Nephron (organoid): Measurements from ENCODE around the gene SDHC.

Source experiments
- H3K27ac Mint-ChIP-seq, 3 experiments: 2 replicates each; pipeline ENCODE4 v1.8.0; 2020; ENCODE audit warnings: mixed read lengths in 3 of 3, mild to moderate bottlenecking in 2 of 3, moderate library complexity in 1 of 3
- H3K27me3 Mint-ChIP-seq: 2 replicates; pipeline ENCODE4 v1.8.0; 2021; ENCODE audit warnings: low read depth, mild to moderate bottlenecking, moderate library complexity, mixed read lengths
- H3K36me3 Mint-ChIP-seq: 2 replicates; pipeline ENCODE4 v1.8.0; 2020; ENCODE audit warnings: low read depth, mixed read lengths
- H3K4me1 Mint-ChIP-seq: 2 replicates; pipeline ENCODE4 v1.8.0; 2020; ENCODE audit warnings: mixed read lengths
- H3K4me3 Mint-ChIP-seq, 3 experiments: 2 replicates each; pipeline ENCODE4 v1.8.0; 2020; ENCODE audit warnings: mild to moderate bottlenecking in 3 of 3, mixed read lengths in 3 of 3, moderate library complexity in 2 of 3
- H3K9me3 Mint-ChIP-seq: 2 replicates; pipeline ENCODE4 v1.8.0; 2020; ENCODE audit warnings: mixed read lengths
- TF ChIP-seq, protein P1 (sequence below), 3 experiments: fragments of 200-600 bp; sonication (generic); IDR thresholded peaks; one replicate each; pipeline ENCODE4 v1.5.0; 2021; ENCODE audit warnings: antibody characterized with exemption in 3 of 3; ENCODE audit not compliant: unreplicated experiment in 3 of 3

SDHC gene, protein sequence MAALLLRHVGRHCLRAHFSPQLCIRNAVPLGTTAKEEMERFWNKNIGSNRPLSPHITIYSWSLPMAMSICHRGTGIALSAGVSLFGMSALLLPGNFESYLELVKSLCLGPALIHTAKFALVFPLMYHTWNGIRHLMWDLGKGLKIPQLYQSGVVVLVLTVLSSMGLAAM

DNA sequence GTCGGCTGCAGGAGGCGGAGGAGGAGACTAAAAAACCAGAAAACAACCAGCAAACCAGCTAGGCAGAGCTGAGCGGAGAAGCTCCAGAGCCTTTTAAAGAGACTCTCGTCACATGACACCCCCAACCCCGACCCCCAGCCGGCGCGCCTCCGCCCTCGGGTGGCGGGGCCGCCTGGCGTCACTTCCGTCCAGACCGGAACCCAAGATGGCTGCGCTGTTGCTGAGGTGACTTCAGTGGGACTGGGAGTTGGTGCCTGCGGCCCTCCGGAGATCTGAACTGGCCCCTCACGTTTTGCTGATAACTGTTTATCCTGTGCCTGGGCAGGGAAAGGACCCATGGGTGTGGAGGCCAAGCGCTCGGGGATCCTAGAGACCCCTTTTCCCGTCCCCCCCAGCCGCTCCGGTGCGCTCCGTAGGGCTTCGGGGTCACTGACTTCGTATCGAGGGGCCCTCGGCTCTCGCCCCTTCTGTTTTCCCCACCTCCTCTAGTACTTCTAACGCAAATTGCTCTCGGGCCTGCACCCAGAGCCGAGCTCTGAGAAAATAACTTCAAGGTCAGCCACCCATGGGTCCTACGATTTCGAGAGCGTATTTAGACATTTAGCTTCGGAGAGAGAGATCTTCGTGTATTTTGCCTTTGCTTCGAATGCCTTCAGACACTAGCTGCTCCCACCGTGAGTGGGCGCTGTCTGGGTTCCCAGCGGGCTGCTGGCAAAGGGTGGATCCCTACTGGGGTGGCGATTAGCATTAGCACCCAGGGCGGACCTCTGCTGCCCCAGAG, at the start of gene SDHC:
Gene SDHC (plus strand): TSS at position 181 of the 781 bp plus-strand sequence. CDS start 25 bp downstream, at position 206.
- Mint-ChIP-seq H3K27ac (peak within 1 kb of the TSS; percentile 89 to 98 (median 98)), H3K9me3 (no peaks in the 10 kb centered on the region), H3K36me3 (no peaks in the 10 kb centered on the region), H3K4me1 (peaks cover 24% of the 10 kb centered on the region), H3K4me3 (peak within 1 kb of the TSS; percentile 95 to 98 (median 95)), H3K27me3 (peaks cover 4% of the 10 kb centered on the region)
- TF ChIP-seq, protein P1, sequence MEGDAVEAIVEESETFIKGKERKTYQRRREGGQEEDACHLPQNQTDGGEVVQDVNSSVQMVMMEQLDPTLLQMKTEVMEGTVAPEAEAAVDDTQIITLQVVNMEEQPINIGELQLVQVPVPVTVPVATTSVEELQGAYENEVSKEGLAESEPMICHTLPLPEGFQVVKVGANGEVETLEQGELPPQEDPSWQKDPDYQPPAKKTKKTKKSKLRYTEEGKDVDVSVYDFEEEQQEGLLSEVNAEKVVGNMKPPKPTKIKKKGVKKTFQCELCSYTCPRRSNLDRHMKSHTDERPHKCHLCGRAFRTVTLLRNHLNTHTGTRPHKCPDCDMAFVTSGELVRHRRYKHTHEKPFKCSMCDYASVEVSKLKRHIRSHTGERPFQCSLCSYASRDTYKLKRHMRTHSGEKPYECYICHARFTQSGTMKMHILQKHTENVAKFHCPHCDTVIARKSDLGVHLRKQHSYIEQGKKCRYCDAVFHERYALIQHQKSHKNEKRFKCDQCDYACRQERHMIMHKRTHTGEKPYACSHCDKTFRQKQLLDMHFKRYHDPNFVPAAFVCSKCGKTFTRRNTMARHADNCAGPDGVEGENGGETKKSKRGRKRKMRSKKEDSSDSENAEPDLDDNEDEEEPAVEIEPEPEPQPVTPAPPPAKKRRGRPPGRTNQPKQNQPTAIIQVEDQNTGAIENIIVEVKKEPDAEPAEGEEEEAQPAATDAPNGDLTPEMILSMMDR (IDR thresholded peaks at IDR 0.05; ENCODE audit: unreplicated experiment in 3 of 3): peak; percentile 15 to 33 (median 23)

DNA sequence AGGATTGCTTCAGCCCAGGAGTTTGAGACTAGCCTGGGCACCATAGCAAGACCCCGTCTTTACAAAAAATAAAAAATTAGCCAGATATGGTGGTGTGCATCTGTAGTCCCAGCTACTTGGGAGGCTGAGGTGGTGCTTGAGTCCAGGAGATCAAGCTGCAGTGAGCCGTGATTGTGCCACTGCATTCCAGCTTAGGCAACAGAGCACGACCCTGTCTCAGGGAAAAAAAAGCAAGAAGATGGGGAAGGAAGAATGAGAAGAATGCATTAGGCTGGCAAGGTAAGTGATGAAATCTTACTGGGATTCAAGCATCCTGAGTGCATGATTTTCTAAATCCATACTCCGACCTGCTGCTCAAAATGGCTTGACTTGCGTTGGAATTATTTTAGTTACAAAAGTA, 48.9 kb upstream of the SDHC start:
- peaks cover 17% of the 10 kb centered on the region for H3K27me3 Mint-ChIP-seq
- H3K36me3 Mint-ChIP-seq: no peaks in the 10 kb centered on the region
- H3K4me1 Mint-ChIP-seq: peaks cover 31% of the 10 kb centered on the region
- TF ChIP-seq, protein P1 (IDR thresholded peaks at IDR 0.05; ENCODE audit: unreplicated experiment in 3 of 3): no peak
- no peak overlapping the region for H3K4me3 Mint-ChIP-seq
- no peak overlapping the region for H3K27ac Mint-ChIP-seq
- no peaks in the 10 kb centered on the region for H3K9me3 Mint-ChIP-seq

DNA sequence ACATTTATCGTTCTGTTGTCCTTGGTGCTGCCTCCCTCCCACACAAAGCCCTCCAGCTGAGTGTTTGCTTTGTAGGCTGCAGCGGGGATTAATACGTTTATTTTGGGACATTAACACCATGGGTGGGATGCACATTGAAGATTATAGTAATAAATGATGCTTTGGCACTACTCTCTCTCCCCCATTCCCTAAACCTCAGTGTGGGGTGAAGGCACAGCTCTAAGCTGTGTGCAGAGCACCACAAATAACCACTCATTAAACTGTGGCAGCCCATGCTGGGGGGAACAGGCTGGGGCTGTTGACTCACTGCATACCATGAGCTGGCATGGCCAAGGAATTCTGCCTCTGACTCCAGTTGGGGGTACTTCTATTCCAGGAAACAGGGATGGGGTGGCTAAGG, 48.0 kb upstream of the SDHC start:
- Mint-ChIP-seq H3K27me3 (peaks cover 8% of the 10 kb centered on the region), H3K4me1 (peaks cover 24% of the 10 kb centered on the region), H3K36me3 (no peaks in the 10 kb centered on the region), H3K4me3 (no peak overlapping the region), H3K9me3 (no peaks in the 10 kb centered on the region), H3K27ac (peak overlapping the region; percentile 76 to 91 (median 83))
- TF ChIP-seq, protein P1 (IDR thresholded peaks at IDR 0.05; ENCODE audit: unreplicated experiment in 3 of 3): no peak

DNA sequence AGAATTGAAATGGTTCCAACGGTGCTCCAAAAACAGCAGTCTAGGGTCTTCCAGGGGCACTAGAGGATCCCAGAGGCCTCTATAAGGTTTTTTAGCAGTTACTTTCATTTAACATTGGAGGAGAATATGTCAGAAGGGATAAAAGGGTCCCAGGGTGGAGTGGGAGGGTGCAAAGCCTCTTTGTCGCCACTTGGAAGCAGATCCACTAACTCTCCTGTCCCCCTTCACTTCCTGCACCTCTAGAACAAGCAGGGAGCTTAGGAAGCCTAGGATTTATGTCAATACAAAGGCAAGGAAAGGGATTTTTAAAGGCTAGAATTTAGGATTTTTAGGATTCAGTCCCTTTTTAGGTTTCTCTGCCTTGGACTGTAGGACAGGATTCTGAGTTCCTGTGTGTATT, 47.3 kb upstream of the SDHC start:
- Mint-ChIP-seq H3K27me3 (peaks cover 2% of the 10 kb centered on the region), H3K4me3 (peak overlapping the region in 1 of 3 experiments; percentile 24), H3K9me3 (no peaks in the 10 kb centered on the region), H3K36me3 (no peaks in the 10 kb centered on the region), H3K27ac (peak overlapping the region; percentile 76 to 91 (median 83)), H3K4me1 (peaks cover 17% of the 10 kb centered on the region)
- TF ChIP-seq, protein P1 (IDR thresholded peaks at IDR 0.05; ENCODE audit: unreplicated experiment in 3 of 3): no peak

DNA sequence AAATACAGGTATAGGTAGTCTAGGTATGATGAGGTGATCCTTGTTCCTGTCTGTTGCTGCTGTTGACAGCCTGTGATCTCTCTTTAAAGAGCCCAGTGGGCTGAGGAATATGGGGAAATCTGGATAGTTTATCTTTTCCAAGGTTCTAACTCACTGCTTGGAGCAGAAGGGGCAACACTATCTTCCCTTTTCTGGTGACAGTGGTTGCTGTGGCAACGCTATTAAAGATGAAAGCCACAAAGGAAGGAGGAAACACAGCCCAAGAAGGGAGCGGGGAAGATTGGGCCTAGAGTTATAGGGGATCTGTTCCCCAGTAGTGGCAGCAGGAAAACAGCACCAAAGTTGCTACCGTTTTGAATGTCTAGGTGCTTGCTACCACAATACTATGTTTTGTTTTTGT, 46.9 kb upstream of the SDHC start:
- Mint-ChIP-seq H3K27me3 (no peaks in the 10 kb centered on the region), H3K27ac (peak overlapping the region in 2 of 3 experiments; percentile 63 to 91), H3K4me3 (no peak overlapping the region), H3K4me1 (peaks cover 16% of the 10 kb centered on the region), H3K36me3 (no peaks in the 10 kb centered on the region), H3K9me3 (no peaks in the 10 kb centered on the region)
- TF ChIP-seq, protein P1 (IDR thresholded peaks at IDR 0.05; ENCODE audit: unreplicated experiment in 3 of 3): no peak
